Esophagus squamous epithelium (tissue), 4 donors: ENCODE measurements around the gene SLC35G2.

Source experiments
- POLR2A ChIP-seq, 4 donors: fragments of 450-650 bp; IDR thresholded peaks; one replicate each; pipeline ENCODE4 v1.6.1; 2017; ENCODE audit warnings: antibody characterized with exemption in 4 of 4, mild to moderate bottlenecking in 4 of 4, moderate library complexity in 3 of 4
- TF ChIP-seq, protein P1 (sequence below), 6 experiments: fragments of 450-650 bp in 4 of 6; fragments of 200-600 bp in 2 of 6; sonication (generic) in 2 of 6; IDR thresholded peaks; one replicate each; pipeline ENCODE4 v1.5.1; 2016 to 2019; ENCODE audit warnings: antibody characterized with exemption in 6 of 6, mild to moderate bottlenecking in 4 of 6, moderate library complexity in 4 of 6

DNA sequence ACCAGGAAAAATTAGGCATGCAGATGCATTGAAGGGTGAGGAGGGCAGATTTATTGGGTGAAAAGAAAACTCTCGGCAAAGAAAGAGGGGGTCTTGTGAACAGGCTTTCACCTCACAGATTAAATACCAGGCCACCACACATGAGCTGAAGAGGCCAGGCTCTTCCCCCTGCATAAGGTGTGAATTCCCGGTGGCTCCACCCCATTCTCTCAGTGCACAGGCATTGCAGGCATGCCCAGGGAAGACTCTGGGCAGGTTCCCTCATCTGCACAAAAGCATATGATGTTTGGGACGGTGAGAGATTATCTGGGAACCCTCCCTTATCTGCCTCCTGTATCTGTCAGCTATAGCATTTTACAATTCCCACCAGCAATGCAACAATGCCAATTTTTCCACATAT lies 7.2 kb upstream of the SLC35G2 start:
- TF ChIP-seq, protein P1, sequence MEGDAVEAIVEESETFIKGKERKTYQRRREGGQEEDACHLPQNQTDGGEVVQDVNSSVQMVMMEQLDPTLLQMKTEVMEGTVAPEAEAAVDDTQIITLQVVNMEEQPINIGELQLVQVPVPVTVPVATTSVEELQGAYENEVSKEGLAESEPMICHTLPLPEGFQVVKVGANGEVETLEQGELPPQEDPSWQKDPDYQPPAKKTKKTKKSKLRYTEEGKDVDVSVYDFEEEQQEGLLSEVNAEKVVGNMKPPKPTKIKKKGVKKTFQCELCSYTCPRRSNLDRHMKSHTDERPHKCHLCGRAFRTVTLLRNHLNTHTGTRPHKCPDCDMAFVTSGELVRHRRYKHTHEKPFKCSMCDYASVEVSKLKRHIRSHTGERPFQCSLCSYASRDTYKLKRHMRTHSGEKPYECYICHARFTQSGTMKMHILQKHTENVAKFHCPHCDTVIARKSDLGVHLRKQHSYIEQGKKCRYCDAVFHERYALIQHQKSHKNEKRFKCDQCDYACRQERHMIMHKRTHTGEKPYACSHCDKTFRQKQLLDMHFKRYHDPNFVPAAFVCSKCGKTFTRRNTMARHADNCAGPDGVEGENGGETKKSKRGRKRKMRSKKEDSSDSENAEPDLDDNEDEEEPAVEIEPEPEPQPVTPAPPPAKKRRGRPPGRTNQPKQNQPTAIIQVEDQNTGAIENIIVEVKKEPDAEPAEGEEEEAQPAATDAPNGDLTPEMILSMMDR (IDR thresholded peaks at IDR 0.05): no peak
- no peak for TF ChIP-seq POLR2A (IDR thresholded peaks at IDR 0.05)
